Subcutaneous adipose tissue (tissue), 4 donors: ENCODE data around the gene LRRC71. TPM values are rescaled to one million over a fixed set of nuclear protein-coding genes. Genes with fewer than 3 reads are reported as not detected.

ENCODE experiments used
- CTCF ChIP-seq: fragments of 450-650 bp; IDR thresholded peaks from one replicate; pipeline ENCODE4 v1.5.1; 2016; ENCODE audit warnings: low read depth, mild to moderate bottlenecking, control low read depth, antibody characterized with exemption, moderate library complexity
- total RNA-seq, 4 donors: library from RNA; depleted of rRNA; stranded (reverse); fragments of >200 nt; gene quantifications; one replicate each; pipeline ENCODE4 v1.1.0, GENCODE V29; 2016

The LRRC71 gene
- total RNA-seq, 4 donors from 2014 or later, result 0.94 TPM; not detected in 3

GRCh38 chr1:156879876-156880275 lies 40.6 kb upstream of the LRRC71 start:
- no peak for TF ChIP-seq CTCF

- no peak for TF ChIP-seq CTCF
These were observed 40.0 kb upstream of the LRRC71 start for GRCh38 chr1:156880473-156880872.

- TF ChIP-seq CTCF, result no peak
These were observed 39.3 kb upstream of the LRRC71 start for GRCh38 chr1:156881101-156881500.

GRCh38 chr1:156881663-156882062 lies 38.8 kb upstream of the LRRC71 start:
- no peak for TF ChIP-seq CTCF

GRCh38 chr1:156882543-156882942 lies 37.9 kb upstream of the LRRC71 start:
- no peak for TF ChIP-seq CTCF

GRCh38 chr1:156883919-156884318 lies 36.5 kb upstream of the LRRC71 start:
- no peak for TF ChIP-seq CTCF

GRCh38 chr1:156884560-156885184 lies 35.8 kb upstream of the LRRC71 start:
- TF ChIP-seq CTCF, result no peak
